GM21526 (cell line): ENCODE results near the gene TSSK3.

Source experiments
- ATAC-seq: cut with Tn5 transposase; IDR thresholded peaks from one replicate; pipeline ENCODE4 v1.9.1; 2021; ENCODE audit warnings: moderate library complexity; ENCODE audit not compliant: unreplicated experiment, low FRiP score

The TSSK3 gene

GRCh38 chr1:32362474-32363313, at the start of gene TSSK3, which contains the start of gene FAM229A:
TSS of gene TSSK3 (plus strand) at chr1:32362539. CDS start at chr1:32362702, 163 bp downstream.
TSS of gene FAM229A (minus strand) at chr1:32362485. CDS start at chr1:32362091, 394 bp downstream.
- ATAC-seq = no peak

GRCh38 chr1:32316903-32317277, 45.4 kb upstream of the TSSK3 start:
- no peak for ATAC-seq

- no peak for ATAC-seq
These were observed 44.0 kb upstream of the TSSK3 start for GRCh38 chr1:32318127-32318869.

GRCh38 chr1:32321712-32322291, 40.5 kb upstream of the TSSK3 start:
- no peak for ATAC-seq

DNA sequence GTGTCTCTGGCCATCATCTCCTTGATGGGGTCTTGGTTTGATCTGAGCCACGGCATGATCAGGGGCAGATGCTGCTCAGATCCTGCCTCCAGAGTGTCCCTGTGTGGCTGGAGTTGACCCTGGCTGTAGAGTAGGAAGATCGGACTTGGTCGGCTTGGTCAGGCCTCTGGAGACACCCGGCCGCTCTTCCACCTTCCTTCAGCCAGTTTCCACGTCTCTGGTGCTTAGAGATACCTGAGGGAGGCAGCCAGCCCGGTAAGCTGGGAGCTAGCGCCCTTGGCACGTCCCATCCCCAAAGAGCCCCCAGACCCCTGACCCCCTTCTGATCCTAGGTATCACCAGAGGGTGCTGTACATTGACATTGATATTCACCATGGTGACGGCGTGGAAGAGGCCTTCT, 35.1 kb upstream of the TSSK3 start:
- ATAC-seq = no peak

DNA sequence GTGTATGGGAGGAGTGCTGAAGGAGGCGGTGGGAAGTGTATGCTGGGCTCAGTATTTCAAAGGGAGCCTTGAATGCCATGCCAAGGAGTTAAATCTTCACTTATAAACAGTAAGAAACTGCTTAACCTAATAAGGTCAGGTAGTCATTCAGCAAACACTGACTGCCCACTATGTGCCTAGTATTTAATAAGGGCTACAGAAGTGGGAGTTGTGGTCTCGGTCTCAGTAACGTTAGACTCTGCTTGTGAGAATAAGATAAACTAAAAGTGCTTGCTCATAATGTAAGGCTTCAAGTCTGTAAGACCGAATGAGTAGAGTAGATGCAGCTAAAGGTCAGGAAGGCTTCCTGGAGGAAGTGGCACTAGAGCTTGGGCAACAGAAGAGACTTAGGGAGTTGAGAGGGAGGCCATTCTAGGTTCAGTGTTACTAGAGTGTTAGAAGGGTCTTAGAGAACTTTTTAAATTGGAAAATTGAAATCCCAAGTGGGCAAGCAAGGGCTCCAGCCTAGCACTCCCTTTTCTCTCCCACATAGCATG, 32.3 kb upstream of the TSSK3 start:
- ATAC-seq = no peak

- ATAC-seq = no peak
These were observed 31.7 kb upstream of the TSSK3 start for GRCh38 chr1:32330558-32331151.

DNA sequence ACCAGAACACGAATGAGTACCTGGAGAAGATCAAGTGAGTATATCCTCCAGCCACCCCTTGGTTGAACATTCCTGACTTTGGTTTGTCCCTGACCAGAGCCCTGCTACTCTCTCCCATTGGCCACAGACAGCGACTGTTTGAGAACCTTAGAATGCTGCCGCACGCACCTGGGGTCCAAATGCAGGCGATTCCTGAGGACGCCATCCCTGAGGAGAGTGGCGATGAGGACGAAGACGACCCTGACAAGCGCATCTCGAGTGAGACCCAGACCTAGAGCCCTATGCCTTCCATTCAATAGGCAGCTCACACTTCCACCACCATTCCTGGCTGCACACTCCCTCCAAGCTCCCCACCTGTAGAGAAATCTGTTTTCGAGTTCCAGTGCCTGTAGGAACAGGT, 30.8 kb upstream of the TSSK3 start:
- no peak for ATAC-seq

DNA sequence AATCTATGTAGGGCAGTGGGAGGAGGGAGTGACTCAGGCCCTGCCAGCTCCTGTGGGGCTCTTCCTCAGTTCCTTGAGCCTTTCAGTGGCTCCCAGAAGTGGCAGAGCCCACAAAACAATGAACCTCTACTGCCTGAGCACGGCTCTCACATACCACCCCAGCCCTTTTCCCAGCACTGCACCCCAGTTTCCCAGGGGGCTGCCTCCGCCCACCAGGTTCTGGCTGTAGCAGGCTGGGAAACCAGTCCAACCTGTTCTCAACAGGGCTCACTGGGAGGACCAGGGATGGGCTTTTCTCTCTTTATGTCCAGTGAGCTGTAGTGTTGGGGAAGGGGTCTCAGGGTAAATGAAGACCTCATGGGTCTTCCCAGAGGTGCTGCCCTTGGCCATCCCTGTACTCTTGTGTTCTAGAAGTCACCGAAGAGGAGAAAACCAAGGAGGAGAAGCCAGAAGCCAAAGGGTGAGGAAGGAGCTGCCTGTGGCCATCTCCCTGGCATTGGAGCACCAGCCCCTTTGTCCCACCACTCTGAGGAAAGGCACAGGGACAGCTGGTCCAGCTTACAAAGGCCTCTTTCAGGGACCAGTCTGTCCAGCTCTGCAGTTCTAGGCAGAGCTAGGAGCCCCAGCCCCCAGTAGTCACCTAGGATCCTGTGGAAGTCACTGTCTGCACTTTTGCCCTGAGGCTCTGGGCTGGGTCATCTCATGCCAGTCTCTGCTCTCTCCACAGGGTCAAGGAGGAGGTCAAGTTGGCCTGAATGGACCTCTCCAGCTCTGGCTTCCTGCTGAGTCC, 29.9 kb upstream of the TSSK3 start:
- ATAC-seq = no peak

- ATAC-seq = no peak
These were observed 28.9 kb upstream of the TSSK3 start for GRCh38 chr1:32333251-32333963.

DNA sequence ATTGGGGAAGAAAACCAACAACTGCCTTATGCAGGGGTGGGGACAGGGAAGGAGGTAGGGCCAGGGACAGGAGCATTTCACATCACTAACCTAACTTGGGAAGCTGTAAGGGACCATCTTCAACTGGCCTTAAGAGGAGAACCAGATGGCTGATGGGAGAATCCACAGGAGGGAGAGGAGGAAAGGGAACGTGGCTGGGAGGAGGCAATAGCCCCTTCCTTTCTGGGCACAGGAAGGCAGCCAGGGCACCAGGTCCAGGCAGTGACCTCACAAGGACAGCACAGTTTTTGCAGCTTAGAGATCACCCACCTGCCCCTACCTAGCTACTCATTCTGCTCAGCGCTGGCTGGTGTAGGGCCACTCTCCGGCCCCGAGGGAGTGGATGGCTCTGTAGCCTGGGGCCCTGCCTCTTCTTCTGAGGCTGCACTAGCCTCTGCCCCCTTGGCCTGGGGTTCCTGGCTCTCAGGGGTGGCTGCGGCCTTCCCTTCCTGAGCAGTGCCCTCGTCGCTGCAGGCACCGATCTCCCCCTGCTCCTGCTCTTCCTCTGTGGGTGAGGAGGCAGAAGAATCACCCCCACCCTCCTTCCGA, 28.0 kb upstream of the TSSK3 start:
- ATAC-seq = no peak

- no peak for ATAC-seq
These were observed 27.3 kb upstream of the TSSK3 start for GRCh38 chr1:32334864-32335534.

- no peak for ATAC-seq
These were observed 26.9 kb upstream of the TSSK3 start for GRCh38 chr1:32335535-32335789.

DNA sequence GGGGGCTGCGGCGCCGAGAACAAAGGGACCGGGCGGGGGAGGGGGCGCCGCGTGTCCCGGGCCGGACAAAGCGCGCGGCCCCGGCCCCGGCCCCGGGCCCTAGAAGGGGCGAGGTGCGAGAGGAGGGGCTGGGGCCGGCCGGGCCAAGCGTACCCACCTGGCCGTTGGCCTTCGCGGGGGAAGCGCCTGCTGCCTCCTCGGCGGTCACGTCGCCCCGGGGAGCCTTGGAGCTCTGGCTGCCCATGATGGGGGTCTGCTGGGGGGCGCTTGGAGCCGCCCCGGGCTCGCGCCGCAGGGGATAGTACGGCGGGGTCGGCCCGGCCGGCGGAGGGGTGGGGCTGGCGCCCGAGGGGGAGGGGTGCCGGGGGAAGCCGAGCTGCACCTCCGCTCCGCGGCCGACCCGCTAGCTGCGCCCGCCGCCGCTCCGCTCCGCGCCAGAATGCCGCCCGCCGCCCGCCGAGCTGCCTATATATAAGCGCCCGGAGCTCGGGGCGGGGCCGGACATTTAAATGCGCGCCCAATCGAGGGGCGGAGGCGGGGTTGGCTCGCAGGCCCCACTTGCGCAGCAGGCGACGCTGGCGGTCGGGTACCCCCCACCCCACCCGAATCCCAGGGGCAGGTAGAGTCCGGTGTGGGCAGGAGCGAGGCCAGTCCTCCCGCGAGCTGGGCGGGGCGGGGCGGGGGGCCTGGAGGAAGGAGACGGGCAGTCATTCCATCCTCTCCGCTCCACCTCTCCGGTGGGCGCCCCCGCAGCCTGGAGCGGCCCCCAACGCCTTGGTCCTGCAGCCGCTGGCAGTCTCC, 26.3 kb upstream of the TSSK3 start, which contains the start of gene MARCKSL1:
MARCKSL1 (minus strand) TSS at position 444 of the 801 bp plus-strand sequence; CDS start at position 244, 200 bp downstream.
- peak; percentile 44 for ATAC-seq

DNA sequence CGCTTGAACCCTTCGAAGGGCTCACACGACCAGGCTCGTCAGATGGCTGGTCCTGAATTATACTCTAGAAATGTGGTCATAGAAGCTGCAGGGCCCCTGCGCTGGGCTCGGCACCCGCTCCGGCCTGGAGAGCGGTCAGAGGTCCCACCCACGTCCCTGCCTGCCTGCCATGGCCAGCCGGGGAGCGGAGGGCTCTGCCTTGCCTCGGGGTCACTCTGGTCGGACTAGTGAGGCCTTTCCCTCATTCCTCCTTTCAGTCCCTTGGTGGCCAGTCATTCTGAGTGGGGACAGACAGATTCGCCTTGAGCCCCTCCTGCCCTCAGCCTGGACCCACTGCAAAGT, 25.8 kb upstream of the TSSK3 start:
- no peak for ATAC-seq

DNA sequence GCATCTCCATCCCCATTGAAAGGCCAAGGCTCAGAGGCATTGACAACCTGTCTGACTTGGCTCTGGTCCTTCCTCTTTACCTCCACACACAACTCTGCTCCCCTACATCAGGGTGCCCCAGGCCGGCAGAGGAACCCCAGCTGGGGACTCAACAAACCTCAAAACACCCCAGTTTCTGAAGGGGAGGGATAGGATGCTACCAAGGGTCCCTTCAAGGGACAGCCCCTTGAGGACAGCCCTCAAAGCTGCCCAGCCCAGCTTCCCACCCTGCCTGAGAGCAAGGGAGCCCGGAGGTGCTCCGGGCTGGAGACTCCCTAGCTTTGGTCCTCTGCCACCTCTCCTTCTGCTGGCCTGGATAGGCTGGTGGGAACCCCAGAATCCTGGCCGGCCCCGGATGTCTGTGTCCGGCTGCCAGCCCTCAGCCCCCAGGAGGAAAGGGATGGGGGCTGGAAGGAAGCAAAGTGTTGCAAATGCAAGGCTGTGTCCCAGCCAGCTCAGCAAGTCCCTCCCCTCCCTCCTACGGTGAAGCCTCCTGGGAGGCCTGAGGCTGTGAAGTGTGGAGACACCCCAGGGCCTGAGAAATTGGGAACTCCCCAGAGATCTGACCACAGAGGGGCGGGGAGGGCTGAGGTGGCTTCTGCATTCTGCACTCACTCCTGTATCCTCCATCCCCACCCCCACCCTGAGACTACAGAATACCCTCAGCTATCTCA, 25.2 kb upstream of the TSSK3 start:
- no peak for ATAC-seq
